ENCODE measurements around the gene TIMM8B. TPM values are rescaled to one million over a fixed set of nuclear protein-coding genes. Genes with fewer than 3 reads are reported as not detected.
"Not testable (repeated sequence)": the region's sequence is repeated elsewhere in the genome, so short reads cannot be mapped to it uniquely, and the experiment has no call there.

The TIMM8B gene
- 100 TPM for total RNA-seq
- long read RNA-seq, transcript TIMM8B-201 (2 exons, 819 nt), result major isoform, 54 of 83 reads
- long read RNA-seq, transcript TIMM8B-203 (3 exons, 1,155 nt), result minor isoform, 26 of 83 reads
- long read RNA-seq, partial matches to known transcripts, result 0 of 83 reads
- long read RNA-seq, other reads (novel, unspliced or antisense), result 1 of 83 reads

GRCh38 chr11:112086422-112087191 lies at the start of gene TIMM8B, which contains the start of gene SDHD:
TSS of gene TIMM8B (minus strand) at chr11:112086756. CDS start at chr11:112086723, 33 bp downstream.
TSS of gene SDHD (plus strand) at chr11:112086873. CDS start at chr11:112086908, 35 bp downstream.
- DNase-seq (ENCODE audit: low spot score), result peak; percentile 98
- intact Hi-C loops (cut with DNase I), result loop anchor here (5.0 kb wide), 1 partner anchor 159 kb away; no protein-coding TSS in a partner anchor

GRCh38 chr11:112134473-112134872 lies 47.9 kb upstream of the TIMM8B start:
- DNase-seq (ENCODE audit: low spot score), result no peak
- intact Hi-C loops (cut with DNase I), result no loop called here

DNA sequence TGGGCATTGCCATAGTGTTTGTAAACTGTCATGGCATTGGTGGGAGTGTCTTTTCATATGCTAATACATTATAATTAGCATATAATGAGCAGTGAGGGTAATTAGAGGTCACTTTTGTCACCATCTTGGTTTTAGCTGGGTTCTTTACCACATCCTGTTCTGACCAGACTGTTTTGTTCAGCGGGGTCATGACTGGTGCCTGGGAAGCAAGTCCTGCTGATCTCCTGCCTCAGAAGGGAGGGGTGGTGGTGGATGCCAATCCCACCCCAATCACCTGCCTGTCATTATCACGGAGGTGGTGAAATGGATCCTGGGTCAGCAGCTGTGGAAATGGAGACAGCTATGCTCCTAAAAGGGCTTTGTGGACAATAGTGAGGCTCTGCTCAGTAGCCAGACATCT lies 46.2 kb upstream of the TIMM8B start:
- intact Hi-C loops (cut with DNase I), result no loop called here
- DNase-seq (ENCODE audit: low spot score), result no peak

- no peak for DNase-seq (ENCODE audit: low spot score)
- intact Hi-C loops (cut with DNase I), result no loop called here
Observed at GRCh38 chr11:112129656-112130055, 43.1 kb upstream of the TIMM8B start.

- intact Hi-C loops (cut with DNase I), result no loop called here
- no peak for DNase-seq (ENCODE audit: low spot score)
Observed at GRCh38 chr11:112128483-112129121, 42.0 kb upstream of the TIMM8B start.

GRCh38 chr11:112127056-112127455 lies 40.5 kb upstream of the TIMM8B start:
- intact Hi-C loops (cut with DNase I), result no loop called here
- DNase-seq (ENCODE audit: low spot score), result no peak

GRCh38 chr11:112123129-112123528 lies 36.6 kb upstream of the TIMM8B start:
- DNase-seq (ENCODE audit: low spot score), result no peak
- intact Hi-C loops (cut with DNase I), result no loop called here

DNA sequence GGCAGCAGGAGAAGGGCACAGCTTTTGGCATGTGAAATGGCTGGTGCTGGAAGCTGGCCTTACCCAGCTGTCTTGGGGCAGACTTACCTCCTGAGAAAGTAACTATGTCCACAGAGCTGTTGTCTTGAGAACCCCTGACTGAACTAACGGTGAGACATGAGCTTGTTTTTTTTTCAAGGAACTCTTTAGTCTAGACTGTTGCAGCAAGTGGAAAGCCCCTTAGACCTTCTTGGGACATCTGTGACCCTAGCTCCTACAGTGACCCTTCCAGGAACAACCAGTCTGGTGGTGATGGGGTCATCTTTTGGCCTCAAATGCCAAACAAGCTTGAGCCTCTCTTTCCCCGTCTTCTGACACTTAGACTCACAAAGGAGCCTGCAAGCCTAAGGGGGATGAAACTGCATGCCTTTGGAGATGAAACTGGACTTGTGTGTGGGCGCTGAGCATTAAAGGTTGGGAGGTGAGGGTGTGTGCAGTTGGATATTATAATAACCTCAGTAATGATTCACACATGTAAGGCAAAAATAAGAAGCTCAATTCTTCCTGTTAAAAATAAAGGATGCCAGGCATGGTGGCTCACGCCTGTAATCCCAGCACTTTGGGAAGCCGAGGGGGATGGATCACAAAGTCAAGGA lies 35.5 kb upstream of the TIMM8B start:
- intact Hi-C loops (cut with DNase I), result no loop called here

DNA sequence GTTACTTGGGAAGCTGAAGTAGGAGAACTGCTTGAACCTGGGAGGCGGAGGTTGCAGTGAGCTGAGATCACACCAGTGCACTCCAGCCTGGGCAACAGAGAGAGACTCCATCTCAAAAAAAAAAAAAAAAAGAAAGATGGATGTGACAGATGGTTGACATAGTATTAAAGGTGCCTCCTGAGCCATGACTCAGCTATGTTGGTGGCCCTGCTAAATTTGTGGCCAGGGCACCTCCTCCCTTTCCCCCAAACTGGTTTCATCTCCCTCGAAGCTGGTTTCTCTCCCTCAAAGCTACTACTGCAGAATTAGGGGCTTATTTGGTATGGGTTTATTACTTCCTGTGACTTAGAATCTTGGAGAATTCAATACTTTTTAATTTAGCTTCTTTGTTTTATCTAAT lies 31.6 kb upstream of the TIMM8B start:
- intact Hi-C loops (cut with DNase I), result loop anchor here (5.0 kb wide), 1 partner anchor 149 kb away; no protein-coding TSS in a partner anchor
- DNase-seq (ENCODE audit: low spot score), result no peak

More for the DNA sequence above, 35.5 kb upstream of the TIMM8B start:
- no peak for DNase-seq (ENCODE audit: low spot score)

GRCh38 chr11:112115386-112115785 lies 28.8 kb upstream of the TIMM8B start:
- DNase-seq (ENCODE audit: low spot score), result no peak
- intact Hi-C loops (cut with DNase I), result loop anchor here (5.0 kb wide), 1 partner anchor 152 kb away; no protein-coding TSS in a partner anchor

DNA sequence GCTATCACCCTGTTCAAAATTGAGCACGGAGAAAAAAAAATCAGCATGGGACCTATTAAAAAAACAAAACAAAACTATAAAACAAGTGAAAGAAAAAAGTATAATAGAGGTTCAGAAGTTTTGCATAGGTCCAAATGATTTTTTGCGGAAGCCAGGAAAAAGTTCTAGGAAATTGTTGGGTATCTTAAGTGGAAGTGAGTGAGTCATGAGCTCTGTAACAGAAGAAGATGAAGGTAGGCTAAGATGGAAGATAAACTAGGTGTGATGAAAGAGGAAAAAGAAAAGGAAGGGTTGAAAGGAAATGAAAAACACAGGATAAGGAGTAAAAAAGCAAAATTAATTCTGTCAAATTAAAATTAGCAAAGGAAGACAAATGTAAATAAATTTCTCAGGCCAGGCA lies 27.9 kb upstream of the TIMM8B start:
- intact Hi-C loops (cut with DNase I), result loop anchor here (5.0 kb wide), 2 partner anchors 63 to 168 kb away; partner anchors contain the start of gene BCO2
- no peak for DNase-seq (ENCODE audit: low spot score)

- intact Hi-C loops (cut with DNase I), result loop anchor here (5.0 kb wide), 2 partner anchors 64 to 169 kb away; partner anchors contain the start of gene BCO2
- no peak for DNase-seq (ENCODE audit: low spot score)
Observed at GRCh38 chr11:112113539-112114457, 27.2 kb upstream of the TIMM8B start.

- intact Hi-C loops (cut with DNase I), result no loop called here
Observed at GRCh38 chr11:112106070-112106469, 19.5 kb upstream of the TIMM8B start.

GRCh38 chr11:112103446-112103845 lies 16.9 kb upstream of the TIMM8B start:
- intact Hi-C loops (cut with DNase I), result no loop called here
- DNase-seq (ENCODE audit: low spot score), result no peak

More at GRCh38 chr11:112106070-112106469, 19.5 kb upstream of the TIMM8B start:
- DNase-seq (ENCODE audit: low spot score), result no peak

- intact Hi-C loops (cut with DNase I), result no loop called here
- no peak for DNase-seq (ENCODE audit: low spot score)
Observed at GRCh38 chr11:112100462-112100861, 13.9 kb upstream of the TIMM8B start.

DNA sequence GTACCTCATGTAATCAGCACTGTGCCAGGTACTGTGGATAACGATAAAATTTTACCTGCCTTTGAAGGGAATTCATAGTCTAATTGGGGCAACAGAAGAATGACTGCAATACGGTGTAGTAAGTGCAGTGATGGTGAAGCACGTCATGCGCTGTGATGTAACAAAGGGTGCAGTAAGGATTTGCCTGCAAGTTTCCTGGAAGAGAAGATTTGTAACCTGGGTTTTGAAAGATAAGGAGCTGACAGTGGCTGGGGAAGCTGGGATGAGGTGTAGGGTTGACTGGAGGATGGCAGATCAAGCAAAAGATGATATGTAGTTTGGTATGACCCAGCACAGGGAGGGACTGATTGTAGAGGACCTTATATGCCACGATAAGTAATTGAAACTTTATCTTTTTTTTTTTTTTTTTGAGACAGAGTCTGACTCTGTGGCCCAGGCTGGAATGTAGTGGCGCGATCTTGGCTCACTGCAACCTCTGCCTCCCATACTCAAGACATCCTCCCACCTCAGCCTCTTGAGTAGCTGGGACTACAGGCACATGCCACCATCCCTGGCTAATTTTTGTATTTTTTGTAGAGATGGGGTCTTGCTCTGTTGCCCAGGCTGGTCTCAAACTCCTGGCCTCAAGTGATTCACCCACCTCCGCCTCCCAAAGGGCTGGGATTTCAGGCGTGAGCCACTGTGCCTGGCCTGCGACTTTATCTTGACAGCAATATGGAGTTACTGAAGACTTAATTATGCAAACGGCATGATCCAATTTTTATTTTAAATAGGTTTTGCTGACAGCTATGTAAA lies 11.4 kb upstream of the TIMM8B start:
- intact Hi-C loops (cut with DNase I), result no loop called here
- no peak for DNase-seq (ENCODE audit: low spot score)

DNA sequence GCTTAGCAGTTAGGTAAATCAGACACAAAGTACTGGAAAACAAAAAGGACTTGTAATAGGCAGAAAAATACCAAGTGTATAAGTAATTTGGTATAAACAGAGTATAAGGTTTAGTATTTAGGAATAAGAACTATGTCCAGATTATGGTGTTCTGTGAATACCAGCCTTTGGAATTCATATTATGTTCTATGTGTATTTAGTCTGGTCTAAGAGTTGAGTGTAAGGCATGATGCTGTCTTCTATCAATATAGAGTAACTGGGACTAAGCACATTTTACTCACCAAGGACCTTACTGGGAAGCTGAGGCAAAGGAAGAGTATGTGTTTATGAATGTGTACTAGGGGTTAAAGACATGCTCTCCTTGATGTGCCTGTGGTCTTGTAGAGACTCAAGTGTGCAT lies 9.6 kb upstream of the TIMM8B start:
- no peak for DNase-seq (ENCODE audit: low spot score)

DNA sequence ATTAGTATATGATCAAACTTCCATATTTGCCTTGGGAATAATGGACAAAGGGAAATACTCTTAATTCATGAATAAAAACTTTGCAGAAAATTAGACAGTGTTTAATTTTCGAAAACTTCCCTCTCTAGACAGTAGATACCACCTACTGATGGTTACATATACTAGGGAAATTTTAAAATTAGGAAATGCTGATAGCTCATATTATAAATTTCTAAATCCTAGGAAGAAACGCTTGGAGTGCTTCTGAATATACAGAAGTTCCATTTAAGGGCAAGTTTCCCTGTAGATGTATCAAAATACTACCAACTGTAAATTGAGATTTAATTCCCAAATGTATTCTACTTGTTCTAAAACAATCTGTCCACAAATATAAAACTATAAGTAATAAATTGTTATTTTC lies 8.7 kb upstream of the TIMM8B start:
- intact Hi-C loops (cut with DNase I); DNase-seq (ENCODE audit: low spot score): not testable (repeated sequence)

More for the DNA sequence above, 9.6 kb upstream of the TIMM8B start:
- intact Hi-C loops (cut with DNase I), result no loop called here

Data from cardiac septum (tissue), 1 donor.